Glutamatergic neuron (in vitro differentiated cells): ENCODE results near the gene LAIR2. TPM values are rescaled to one million over a fixed set of nuclear protein-coding genes. Genes with fewer than 3 reads are reported as not detected.
"Not testable (repeated sequence)": the region's sequence is repeated elsewhere in the genome, so short reads cannot be mapped to it uniquely, and the experiment has no call there.

Source experiments
- DNase-seq: peaks from one replicate; pipeline ENCODE4 v3.0.0; 2022
- H3K27ac Mint-ChIP-seq: one replicate; pipeline ENCODE4 v1.8.0; 2020; ENCODE audit warnings: mild to moderate bottlenecking, mixed read lengths, inconsistent platforms; ENCODE audit not compliant: unreplicated experiment
- H3K27me3 Mint-ChIP-seq: one replicate; pipeline ENCODE4 v1.8.0; 2020; ENCODE audit warnings: mild to moderate bottlenecking, moderate library complexity, mixed read lengths, inconsistent platforms; ENCODE audit not compliant: unreplicated experiment
- H3K36me3 Mint-ChIP-seq: one replicate; pipeline ENCODE4 v1.8.0; 2020; ENCODE audit warnings: mild to moderate bottlenecking, mixed read lengths, inconsistent platforms; ENCODE audit not compliant: unreplicated experiment
- H3K4me1 Mint-ChIP-seq: one replicate; pipeline ENCODE4 v1.8.0; 2020; ENCODE audit warnings: mild to moderate bottlenecking, low read depth, mixed read lengths, inconsistent platforms; ENCODE audit not compliant: unreplicated experiment
- H3K4me3 Mint-ChIP-seq: one replicate; pipeline ENCODE4 v1.8.0; 2020; ENCODE audit warnings: mild to moderate bottlenecking, mixed read lengths, inconsistent platforms; ENCODE audit not compliant: unreplicated experiment
- H3K9me3 Mint-ChIP-seq: one replicate; pipeline ENCODE4 v1.8.0; 2020; ENCODE audit warnings: mild to moderate bottlenecking, moderate library complexity, mixed read lengths, inconsistent platforms; ENCODE audit not compliant: unreplicated experiment
- CTCF ChIP-seq: fragments of 200-600 bp; sonication (generic); IDR thresholded peaks from one replicate; pipeline ENCODE4 v1.5.0; 2021; ENCODE audit not compliant: partially characterized antibody, unreplicated experiment
- total RNA-seq: library from RNA; stranded (reverse); fragmentation: NEBNext Ultra II Directional; extraction: Animal tissue kit (Norgen Biotek cat#: 25700); gene quantifications from one replicate; pipeline ENCODE4 v1.2.1, GENCODE V29; 2021; ENCODE audit not compliant: unreplicated experiment

LAIR2 gene
- total RNA-seq, 1 donor from 2014 or later: not detected

- no peaks in the 10 kb centered on the region for H3K36me3 Mint-ChIP-seq
- no peak overlapping the region for H3K27ac Mint-ChIP-seq
- peaks cover 3% of the 10 kb centered on the region for H3K4me1 Mint-ChIP-seq
- no peak for TF ChIP-seq CTCF
- peaks cover 16% of the 10 kb centered on the region for H3K9me3 Mint-ChIP-seq
- peaks cover 18% of the 10 kb centered on the region for H3K27me3 Mint-ChIP-seq
- no peak for DNase-seq
- peak overlapping the region; percentile 63 for H3K4me3 Mint-ChIP-seq
These were observed 37.1 kb upstream of the LAIR2 start for GRCh38 chr19:54465426-54466109.

- peaks cover 16% of the 10 kb centered on the region for H3K9me3 Mint-ChIP-seq
- not testable (repeated sequence) for H3K27ac Mint-ChIP-seq, H3K36me3 Mint-ChIP-seq, H3K4me1 Mint-ChIP-seq, DNase-seq
- peak overlapping the region; percentile 63 for H3K4me3 Mint-ChIP-seq
- peaks cover 17% of the 10 kb centered on the region for H3K27me3 Mint-ChIP-seq
These were observed 36.5 kb upstream of the LAIR2 start for GRCh38 chr19:54466110-54466480.

DNA sequence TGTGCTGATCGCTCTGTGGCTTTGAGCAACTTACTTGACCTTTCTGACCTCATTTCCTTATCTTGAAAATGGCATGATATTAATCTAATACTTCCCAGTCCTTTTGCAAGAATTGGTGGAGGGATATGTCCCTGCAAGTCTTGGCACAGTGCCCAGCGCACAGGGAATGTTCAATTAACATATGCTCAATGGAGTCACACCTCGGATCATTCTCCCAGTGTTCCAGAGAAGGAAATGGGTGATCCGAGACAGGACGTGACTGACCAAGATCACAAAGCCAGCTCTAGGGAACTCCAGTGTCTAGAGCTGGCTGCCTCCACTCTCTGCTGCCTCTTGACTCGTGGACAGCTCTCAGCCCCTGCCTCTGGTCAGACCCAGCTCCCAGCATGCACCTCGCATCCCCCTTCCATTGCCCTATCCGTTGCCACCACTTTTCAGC lies 33.1 kb upstream of the LAIR2 start:
- no peak overlapping the region for H3K27ac Mint-ChIP-seq
- peaks cover 2% of the 10 kb centered on the region for H3K9me3 Mint-ChIP-seq
- no peak overlapping the region for H3K4me3 Mint-ChIP-seq
- no peaks in the 10 kb centered on the region for H3K36me3 Mint-ChIP-seq
- no peaks in the 10 kb centered on the region for H3K4me1 Mint-ChIP-seq
- no peak for DNase-seq
- peaks cover 16% of the 10 kb centered on the region for H3K27me3 Mint-ChIP-seq
- TF ChIP-seq CTCF: no peak

DNA sequence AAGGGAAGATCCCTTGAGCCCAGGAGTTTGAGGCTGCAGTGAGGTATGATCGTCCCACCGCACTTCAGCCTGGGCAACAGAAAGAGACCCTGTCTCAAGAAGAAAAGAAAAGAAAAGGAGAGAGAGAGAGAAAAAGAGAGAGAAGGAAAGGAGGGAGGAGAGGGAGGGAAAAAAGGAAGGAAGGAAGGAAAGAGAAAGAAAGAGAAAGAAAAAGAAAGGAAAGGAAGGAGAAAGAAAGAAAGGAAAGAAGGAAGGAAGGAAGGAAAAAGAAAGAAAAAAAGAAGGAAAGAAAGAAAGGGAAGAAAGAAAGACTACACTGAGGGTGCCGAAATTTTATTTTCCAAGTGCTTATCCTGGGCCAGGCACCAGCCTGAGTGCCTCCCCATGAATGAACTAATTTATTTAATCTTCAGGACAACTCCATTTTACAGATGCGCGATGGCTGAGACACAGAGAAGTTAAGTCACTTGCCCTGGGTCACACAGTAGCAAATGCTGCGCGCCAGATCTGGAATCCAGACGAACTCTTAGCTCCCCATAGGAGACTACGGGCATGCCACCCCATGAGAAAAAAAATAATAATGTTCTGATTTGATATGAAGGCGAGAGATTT lies 32.2 kb upstream of the LAIR2 start:
- peak overlapping the region; percentile 54 for H3K4me3 Mint-ChIP-seq
- H3K9me3 Mint-ChIP-seq: peaks cover 2% of the 10 kb centered on the region
- H3K27me3 Mint-ChIP-seq: peaks cover 18% of the 10 kb centered on the region
- H3K36me3 Mint-ChIP-seq: no peaks in the 10 kb centered on the region
- no peak overlapping the region for H3K27ac Mint-ChIP-seq
- no peak for TF ChIP-seq CTCF
- no peak for DNase-seq
- H3K4me1 Mint-ChIP-seq: no peaks in the 10 kb centered on the region

- Mint-ChIP-seq H3K27ac (no peak overlapping the region), H3K27me3 (peaks cover 18% of the 10 kb centered on the region), H3K36me3 (no peaks in the 10 kb centered on the region), H3K4me1 (no peaks in the 10 kb centered on the region), H3K4me3 (peak overlapping the region; percentile 54), H3K9me3 (peaks cover 2% of the 10 kb centered on the region)
- no peak for DNase-seq
- TF ChIP-seq CTCF: no peak
These were observed 31.4 kb upstream of the LAIR2 start for GRCh38 chr19:54470991-54471782.
